Small intestine (tissue), 7 donors: Measurements from ENCODE around the gene TNFSF8. TPM values are rescaled to one million over a fixed set of nuclear protein-coding genes. Genes with fewer than 3 reads are reported as not detected.
A peak's percentile ranks its signal among the peaks of the same experiment; 100 is the strongest.

Experiments used
- DNase-seq, 2 donors: peaks; one replicate each; pipeline versions ENCODE4 v3.0.0 to v3.0.0-alpha.2; 2013
- FAIRE-seq: peaks from 2 replicates; lab custom pipeline; 2012; peaks lifted over from hg19 to GRCh38; lab: Jason Lieb, UNC
- H3K27ac ChIP-seq, 3 donors: one replicate each; pipeline ENCODE4 v1.5.1; 2013; ENCODE audit warnings: low read length in 2 of 3, mild to moderate bottlenecking in 2 of 3, control low read depth in 1 of 3, inconsistent platforms in 1 of 3, low read depth in 1 of 3, moderate library complexity in 1 of 3
- H3K27me3 ChIP-seq, 3 donors: one replicate each; pipeline ENCODE4 v1.6.1; 2013; ENCODE audit warnings: low read length in 3 of 3, inconsistent platforms in 1 of 3; ENCODE audit not compliant: control insufficient read depth in 3 of 3, insufficient read depth in 3 of 3
- H3K36me3 ChIP-seq, 3 donors: one replicate each; pipeline ENCODE4 v1.6.1; 2013; ENCODE audit warnings: low read length in 3 of 3, inconsistent platforms in 1 of 3, low read depth in 1 of 3, mild to moderate bottlenecking in 1 of 3, moderate library complexity in 1 of 3; ENCODE audit not compliant: control insufficient read depth in 3 of 3, insufficient read depth in 2 of 3
- H3K4me1 ChIP-seq, 3 donors: one replicate each; pipeline ENCODE4 v1.6.1; 2013; ENCODE audit warnings: low read length in 2 of 3, inconsistent platforms in 1 of 3, low read depth in 1 of 3, mild to moderate bottlenecking in 1 of 3, moderate library complexity in 1 of 3; ENCODE audit not compliant: control insufficient read depth in 3 of 3, insufficient read depth in 2 of 3
- H3K4me3 ChIP-seq, 3 donors: one replicate each; pipeline ENCODE4 v1.5.1; 2013; ENCODE audit warnings: low read length in 3 of 3, control low read depth in 1 of 3, inconsistent platforms in 1 of 3, low read depth in 1 of 3, mild to moderate bottlenecking in 1 of 3, moderate library complexity in 1 of 3
- H3K9me3 ChIP-seq, 2 donors: one replicate each; pipeline ENCODE4 v1.6.1; 2013; ENCODE audit warnings: low read depth in 1 of 2, low read length in 1 of 2; ENCODE audit not compliant: control insufficient read depth in 2 of 2, insufficient read depth in 1 of 2
- WGBS, 3 donors: extraction: QIAGEN DNeasy Blood & Tissue Kit; methylation state at CpG; one replicate each; pipeline ENCODE4 v1.1.7; 2013; 5-methylcytosine and 5-hydroxymethylcytosine counted together
- polyA plus RNA-seq, 4 donors: library from polyadenylated mRNA; stranded (reverse) in 3 of 4; unstranded in 1 of 4; fragments of 200-250 nt in 3 of 4; fragments of 120-200 nt in 1 of 4; gene quantifications; one replicate each; pipeline versions ENCODE4 v1.2.1 to v1.2.3, GENCODE V29; 2013
- donor health status: healthy with polysubstance abuse.
- donor health status: control.
- donor health status: control.
- donor health status: Bipolar disorder and iron deficiency.
- donor health status: healthy.

The TNFSF8 gene
- polyA plus RNA-seq, 4 donors = 0.43 to 1.2 (median 1.1) TPM; not detected in 1

DNA sequence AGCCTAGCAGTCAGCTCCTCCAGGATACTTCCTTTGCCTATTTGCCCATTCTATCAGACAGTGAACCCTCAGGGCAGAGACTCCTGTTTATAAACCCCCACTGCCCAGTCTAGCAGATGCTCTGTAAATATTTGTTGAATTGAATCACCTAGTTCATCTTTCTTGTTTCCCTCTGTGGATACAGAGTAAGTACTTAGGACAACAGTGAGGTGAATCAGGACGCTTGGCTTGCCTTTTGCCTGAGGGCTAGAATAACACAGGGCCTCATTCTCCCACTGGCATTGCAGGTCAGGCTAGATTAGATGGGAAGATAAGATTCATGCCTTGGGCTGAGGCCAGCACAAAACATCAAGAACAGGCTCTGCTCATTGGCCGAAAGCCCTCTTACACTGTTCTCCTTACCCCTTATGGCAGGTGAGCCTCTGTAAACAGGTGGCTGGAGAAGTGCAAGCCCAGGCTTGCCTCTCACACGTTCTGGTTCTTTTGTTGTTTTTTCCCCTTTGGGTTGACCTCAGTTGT lies 22.2 kb downstream of the TNFSF8 start:
- H3K36me3 ChIP-seq = no peaks in the 10 kb centered on the region
- H3K27ac ChIP-seq = peak overlapping the region in 1 of 3 donors; percentile 28
- no peak overlapping the region for H3K4me3 ChIP-seq
- DNase-seq (no peak), FAIRE-seq (no peak)
- peaks cover 0 to 10% (median 0%) of the 10 kb centered on the region in 3 donors for H3K4me1 ChIP-seq
- no peaks in the 10 kb centered on the region for H3K27me3 ChIP-seq
- WGBS, 3 donors = 48 to 66% (median 65%) methylated on average over 3 of the region's 3 CpGs
- H3K9me3 ChIP-seq = no peaks in the 10 kb centered on the region

GRCh38 chr9:114906922-114907571 lies 23.3 kb downstream of the TNFSF8 start:
- Histone ChIP-seq H3K36me3 (no peaks in the 10 kb centered on the region), H3K4me3 (no peak overlapping the region), H3K9me3 (no peaks in the 10 kb centered on the region), H3K27ac (no peak overlapping the region), H3K4me1 (peaks cover 0 to 10% (median 2%) of the 10 kb centered on the region in 3 donors), H3K27me3 (no peaks in the 10 kb centered on the region)
- 46 to 64% (median 53%) methylated on average over 7 of the region's 7 CpGs for WGBS, 3 donors
- peak; percentile 33 to 59 for DNase-seq
- no peak for FAIRE-seq

- Histone ChIP-seq H3K4me3 (no peak overlapping the region), H3K27ac (no peak overlapping the region), H3K4me1 (peaks cover 0 to 10% (median 2%) of the 10 kb centered on the region in 3 donors), H3K36me3 (no peaks in the 10 kb centered on the region), H3K9me3 (no peaks in the 10 kb centered on the region), H3K27me3 (no peaks in the 10 kb centered on the region)
- FAIRE-seq (no peak), DNase-seq (peak in 1 of 2 donors; percentile 55)
- 77 to 82% (median 80%) methylated on average over 7 of the region's 7 CpGs for WGBS, 3 donors
Observed at GRCh38 chr9:114905170-114905940, 25.0 kb downstream of the TNFSF8 start.

GRCh38 chr9:114902786-114903524 lies 27.4 kb downstream of the TNFSF8 start:
- no peaks in the 10 kb centered on the region for H3K36me3 ChIP-seq
- 63 to 78% (median 63%) methylated on average over 4 of the region's 4 CpGs for WGBS, 3 donors
- no peaks in the 10 kb centered on the region for H3K27me3 ChIP-seq
- peaks cover 0 to 10% (median 2%) of the 10 kb centered on the region in 3 donors for H3K4me1 ChIP-seq
- peak in 1 of 2 donors; percentile 21 for DNase-seq
- H3K27ac ChIP-seq = peak overlapping the region in 1 of 3 donors; percentile 2
- no peak overlapping the region for H3K4me3 ChIP-seq
- no peaks in the 10 kb centered on the region for H3K9me3 ChIP-seq
- FAIRE-seq = no peak

- DNase-seq (no peak), FAIRE-seq (no peak)
- H3K27ac ChIP-seq = no peak overlapping the region
- 44 to 68% (median 60%) methylated on average over 1 of the region's 1 CpG for WGBS, 3 donors
- no peaks in the 10 kb centered on the region for H3K36me3 ChIP-seq
- no peaks in the 10 kb centered on the region for H3K9me3 ChIP-seq
- peaks cover 0 to 6% (median 2%) of the 10 kb centered on the region in 3 donors for H3K4me1 ChIP-seq
- H3K4me3 ChIP-seq = no peak overlapping the region
- H3K27me3 ChIP-seq = no peaks in the 10 kb centered on the region
Observed at GRCh38 chr9:114900942-114901802, 29.2 kb downstream of the TNFSF8 start.

DNA sequence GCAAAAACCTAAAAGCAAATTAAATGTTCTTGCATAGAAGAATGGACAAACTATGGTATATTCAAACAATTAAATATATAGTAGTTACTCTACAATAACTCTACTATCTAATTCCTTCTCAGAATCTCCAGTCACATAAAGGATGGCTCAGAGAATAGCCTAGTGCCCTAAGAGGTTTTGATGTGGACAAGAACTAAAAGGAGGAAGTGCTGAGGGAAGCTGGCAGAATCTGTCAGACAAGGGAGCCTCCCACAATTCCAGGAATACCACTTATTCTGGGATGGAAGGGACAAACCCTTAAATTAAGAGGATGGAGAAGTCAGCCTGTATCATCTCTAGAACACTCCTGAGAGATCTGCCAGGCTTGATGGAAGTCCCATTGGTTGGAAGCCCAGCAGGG lies 30.4 kb downstream of the TNFSF8 start:
- no peaks in the 10 kb centered on the region for H3K9me3 ChIP-seq
- H3K4me3 ChIP-seq = no peak overlapping the region
- FAIRE-seq = no peak
- H3K27ac ChIP-seq = no peak overlapping the region
- no peak for DNase-seq
- H3K4me1 ChIP-seq = peaks cover 0 to 7% (median 6%) of the 10 kb centered on the region in 3 donors
- H3K36me3 ChIP-seq = no peaks in the 10 kb centered on the region
- H3K27me3 ChIP-seq = no peaks in the 10 kb centered on the region

DNA sequence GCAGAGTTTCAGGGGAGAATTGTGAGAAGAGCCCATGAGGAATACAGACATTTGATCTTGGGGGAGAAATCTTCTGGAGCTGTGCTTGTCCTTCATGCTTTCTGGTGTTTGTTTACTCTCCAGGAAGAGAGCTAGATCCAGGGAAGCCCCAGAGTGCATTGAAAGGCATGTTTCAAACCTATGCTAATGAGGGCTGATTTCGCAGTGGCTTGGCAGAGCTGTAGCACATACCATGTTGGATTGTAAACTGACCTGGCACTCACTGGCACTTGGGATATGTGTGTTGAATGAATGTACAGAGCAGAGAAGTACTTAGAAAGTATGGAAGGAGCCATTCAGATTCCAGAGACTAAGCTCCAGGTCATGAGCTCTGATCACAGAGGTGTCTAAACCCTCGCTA lies 30.9 kb downstream of the TNFSF8 start:
- peaks cover 0 to 8% (median 7%) of the 10 kb centered on the region in 3 donors for H3K4me1 ChIP-seq
- FAIRE-seq (no peak), DNase-seq (no peak)
- no peak overlapping the region for H3K27ac ChIP-seq
- H3K9me3 ChIP-seq = no peaks in the 10 kb centered on the region
- no peaks in the 10 kb centered on the region for H3K36me3 ChIP-seq
- H3K27me3 ChIP-seq = no peaks in the 10 kb centered on the region
- no peak overlapping the region for H3K4me3 ChIP-seq
- WGBS, 3 donors = 83 to 94% (median 89%) methylated on average over 2 of the region's 2 CpGs
